GM19455 (cell line): ENCODE results near the gene OPN5.

ENCODE experiments used
- ATAC-seq: cut with Tn5 transposase; IDR thresholded peaks from one replicate; pipeline ENCODE4 v1.9.1; 2021; ENCODE audit not compliant: unreplicated experiment

OPN5 gene

DNA sequence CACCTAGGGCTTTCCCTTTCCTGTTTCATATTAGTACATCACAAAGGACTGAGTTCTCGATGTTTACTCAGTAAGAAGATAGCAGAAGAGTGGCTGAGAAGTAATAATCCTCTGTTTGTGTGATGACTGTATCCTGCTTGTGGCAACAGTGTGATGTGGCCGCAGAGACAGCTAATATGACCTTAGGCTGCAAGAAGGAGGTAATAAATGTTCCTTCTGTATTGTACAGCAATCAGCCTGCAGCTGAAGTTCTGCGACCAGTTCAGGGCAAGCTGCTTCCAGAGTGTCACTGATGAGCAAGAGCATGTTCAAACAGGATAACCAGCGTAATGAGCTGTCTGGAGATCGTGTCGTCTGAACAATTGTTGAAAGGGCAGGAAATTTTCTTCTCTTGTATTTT, 70.9 kb downstream of the OPN5 start:
- no peak for ATAC-seq

DNA sequence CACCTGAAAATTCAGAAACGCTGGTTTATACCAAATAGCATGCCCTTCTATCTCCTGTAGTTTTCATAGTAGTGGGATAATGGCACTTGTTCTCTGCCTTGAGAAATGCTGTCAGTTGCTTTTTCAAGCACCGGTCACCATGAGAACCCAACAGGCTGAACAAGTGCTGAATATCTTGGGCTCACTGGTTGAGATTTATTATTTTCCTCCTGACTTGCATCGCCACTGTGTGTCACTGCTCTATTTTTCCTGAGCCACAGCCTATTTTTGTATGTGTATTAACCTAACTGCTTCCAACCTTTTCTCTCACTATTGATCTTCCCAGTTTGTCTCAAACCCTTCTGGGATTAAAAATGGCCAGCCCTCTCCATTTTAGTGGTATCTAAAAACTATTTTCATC, 71.9 kb downstream of the OPN5 start:
- ATAC-seq = no peak

DNA sequence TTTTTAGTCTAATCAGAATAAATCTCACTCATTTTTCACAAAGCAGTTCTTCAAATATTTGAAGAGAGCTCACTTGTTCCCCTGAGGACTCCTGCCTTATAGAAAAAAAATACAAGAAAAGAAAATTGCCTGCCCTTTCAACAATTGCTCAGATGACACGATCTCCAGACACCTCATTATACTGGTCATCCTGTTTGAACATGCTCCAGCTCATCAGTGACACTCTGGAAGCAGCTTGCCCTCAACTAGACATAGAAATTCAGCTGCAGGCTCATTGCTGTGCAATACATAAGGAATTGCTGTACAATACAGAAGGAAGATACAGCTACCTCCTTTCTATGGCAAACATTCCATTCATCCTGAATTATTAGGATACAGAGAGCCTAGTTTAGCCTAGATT, 73.1 kb downstream of the OPN5 start:
- no peak for ATAC-seq

DNA sequence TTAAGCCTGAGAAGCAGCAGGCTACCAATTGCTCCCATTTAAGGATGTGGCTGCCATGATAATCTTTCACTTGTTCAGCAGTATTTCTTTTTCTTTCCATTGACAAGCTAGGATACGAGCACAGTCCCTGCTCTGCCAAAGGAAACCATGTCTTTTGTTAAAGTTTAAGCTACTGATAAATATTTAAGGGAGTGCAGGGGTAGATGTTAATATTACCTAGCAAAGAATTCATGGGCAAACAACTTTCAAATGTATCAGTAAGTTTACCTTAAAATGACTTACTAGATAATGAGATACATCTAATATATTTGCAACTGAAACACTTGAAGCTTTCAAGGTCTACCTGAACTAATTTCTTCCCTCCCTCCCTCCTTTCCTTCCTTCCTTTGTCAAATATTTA, 77.3 kb downstream of the OPN5 start:
- ATAC-seq = no peak

DNA sequence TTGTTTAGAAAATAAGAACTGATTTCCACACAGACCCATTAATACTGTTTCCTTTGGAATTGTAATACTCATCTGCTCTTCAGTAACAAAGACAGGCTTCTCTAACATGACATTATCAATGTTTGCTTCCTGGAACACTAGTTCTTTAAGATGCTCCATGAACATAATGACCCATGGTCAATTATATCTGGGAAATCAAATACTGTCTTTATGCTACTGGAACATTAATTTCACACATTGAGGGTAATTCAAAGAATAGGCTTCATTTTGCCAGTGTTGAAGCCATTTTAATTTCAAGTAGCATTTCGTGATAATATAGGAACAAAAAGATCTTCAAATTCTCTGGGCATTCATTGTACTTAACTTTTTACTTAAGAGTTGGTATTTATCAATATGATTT, 80.9 kb downstream of the OPN5 start:
- no peak for ATAC-seq

DNA sequence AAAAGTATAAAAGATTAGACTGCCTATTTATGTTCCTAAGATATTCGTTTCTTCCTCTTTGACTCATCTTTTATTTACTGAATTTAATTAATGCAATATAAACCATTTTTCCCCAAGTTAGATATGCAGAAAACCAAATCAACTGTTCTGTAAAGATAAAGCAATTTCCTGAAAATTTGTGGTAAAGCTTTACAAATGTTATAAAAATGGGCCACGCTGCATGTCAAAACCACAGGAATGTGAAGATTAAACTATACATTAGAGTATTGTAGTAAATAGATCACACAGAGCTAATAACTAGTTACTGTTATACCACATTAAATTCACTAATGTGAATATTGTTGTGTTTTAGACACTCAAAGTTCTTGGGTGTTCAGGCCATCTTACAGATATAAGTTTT, 83.4 kb downstream of the OPN5 start:
- no peak for ATAC-seq

DNA sequence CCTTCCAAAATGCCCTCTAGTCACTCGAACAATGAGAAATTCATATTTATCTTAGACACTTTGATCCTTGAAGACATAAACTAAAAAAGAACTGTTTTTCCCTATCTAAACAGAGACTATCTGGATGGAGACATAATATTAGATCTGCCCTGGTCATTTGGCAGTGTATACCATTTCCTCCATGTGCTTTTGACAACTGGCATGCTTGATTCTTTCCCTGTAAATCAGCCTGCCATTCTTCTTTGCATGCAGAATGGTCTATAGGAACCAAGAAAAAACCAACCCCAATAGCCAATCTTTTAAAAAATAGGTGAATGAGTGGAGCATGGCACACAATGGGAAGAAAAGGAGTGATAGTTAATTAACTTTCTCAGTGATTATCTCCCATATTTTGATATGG, 93.8 kb downstream of the OPN5 start:
- no peak for ATAC-seq
